ENCODE measurements around the gene CLEC1B.

- TF ChIP-seq POLR2AphosphoS5 (IDR thresholded peaks at IDR 0.05; ENCODE audit: low read depth, low read length): no peak
- TF ChIP-seq, protein P1, sequence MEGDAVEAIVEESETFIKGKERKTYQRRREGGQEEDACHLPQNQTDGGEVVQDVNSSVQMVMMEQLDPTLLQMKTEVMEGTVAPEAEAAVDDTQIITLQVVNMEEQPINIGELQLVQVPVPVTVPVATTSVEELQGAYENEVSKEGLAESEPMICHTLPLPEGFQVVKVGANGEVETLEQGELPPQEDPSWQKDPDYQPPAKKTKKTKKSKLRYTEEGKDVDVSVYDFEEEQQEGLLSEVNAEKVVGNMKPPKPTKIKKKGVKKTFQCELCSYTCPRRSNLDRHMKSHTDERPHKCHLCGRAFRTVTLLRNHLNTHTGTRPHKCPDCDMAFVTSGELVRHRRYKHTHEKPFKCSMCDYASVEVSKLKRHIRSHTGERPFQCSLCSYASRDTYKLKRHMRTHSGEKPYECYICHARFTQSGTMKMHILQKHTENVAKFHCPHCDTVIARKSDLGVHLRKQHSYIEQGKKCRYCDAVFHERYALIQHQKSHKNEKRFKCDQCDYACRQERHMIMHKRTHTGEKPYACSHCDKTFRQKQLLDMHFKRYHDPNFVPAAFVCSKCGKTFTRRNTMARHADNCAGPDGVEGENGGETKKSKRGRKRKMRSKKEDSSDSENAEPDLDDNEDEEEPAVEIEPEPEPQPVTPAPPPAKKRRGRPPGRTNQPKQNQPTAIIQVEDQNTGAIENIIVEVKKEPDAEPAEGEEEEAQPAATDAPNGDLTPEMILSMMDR (IDR thresholded peaks at IDR 0.05): no peak
Observed at GRCh38 chr12:9991876-9992275, 7.0 kb downstream of the CLEC1B start.
